ENCODE results near the gene ATP2C2. TPM values are rescaled to one million over a fixed set of nuclear protein-coding genes. Genes with fewer than 3 reads are reported as not detected.

ATP2C2 gene
- total and polyA plus RNA-seq, 2 donors (not counting 1 experiment from before 2014, with no cell fraction given): not detected

GRCh38 chr16:84451781-84452180, 83.4 kb downstream of the ATP2C2 start:
- ChIA-PET POLR2A (no interaction called here), CTCF (no interaction called here)
- intact Hi-C loops (cut with micrococcal nuclease): no loop called here
- no peak for DNase-seq
- Mint-ChIP-seq H3K9me3 (ENCODE audit: insufficient read depth) (peaks cover 2% of the 10 kb centered on the region), H3K4me3 (no peak overlapping the region), H3K27me3 (peaks cover 3% of the 10 kb centered on the region), H3K4me1 (no peaks in the 10 kb centered on the region), H3K27ac (no peak overlapping the region)
- Histone ChIP-seq H3K9ac (ENCODE audit: low read length) (no peak overlapping the region), H4K20me1 (ENCODE audit: control insufficient read depth, insufficient read depth, low read length, poor library complexity, severe bottlenecking) (no peaks in the 10 kb centered on the region), H3K27ac (ENCODE audit: low read length in 2 of 2) (no peak overlapping the region), H3K4me1 (ENCODE audit: control insufficient read depth in 2 of 2, insufficient read depth in 2 of 2, low read length in 2 of 2) (no peaks in the 10 kb centered on the region), H3K36me3 (replicated peaks in 1 of 2; ENCODE audit: control extremely low read depth in 1 of 2, control insufficient read depth in 1 of 2, extremely low read depth in 1 of 2, insufficient read depth in 2 of 2, low read length in 1 of 2) (no peaks in the 10 kb centered on the region), H3K4me2 (replicated peaks; ENCODE audit: low read depth, low read length, poor library complexity, severe bottlenecking) (no peak overlapping the region), H3K4me3 (ENCODE audit: control extremely low read depth in 1 of 5, extremely low read depth in 1 of 5, insufficient read depth in 1 of 5, low read depth in 2 of 5, low read length in 4 of 5) (no peak overlapping the region), H3K27me3 (replicated peaks in 1 of 4; ENCODE audit: control extremely low read depth in 1 of 4, control insufficient read depth in 3 of 4, insufficient read depth in 4 of 4, low read length in 3 of 4) (peaks cover 0 to 7% (median 1%) of the 10 kb centered on the region in 4 experiments), H2AFZ (ENCODE audit: insufficient read depth, low read depth, low read length, poor library complexity, severe bottlenecking) (no peak overlapping the region), H3K9me3 (ENCODE audit: control extremely low read depth in 1 of 3, control insufficient read depth in 2 of 3, insufficient read depth in 1 of 3, low read length in 2 of 3) (peaks cover 0 to 22% (median 0%) of the 10 kb centered on the region in 3 donors), H3K79me2 (ENCODE audit: control insufficient read depth, insufficient read depth, low read length) (no peaks in the 10 kb centered on the region)
- ATAC-seq (ENCODE audit: low read depth): no peak
- no peak for TF ChIP-seq EZH2 (IDR thresholded peaks at IDR 0.05; ENCODE audit: borderline replicate concordance, insufficient read depth, low read depth, low read length, poor library complexity, severe bottlenecking)
- TF ChIP-seq, protein P1, sequence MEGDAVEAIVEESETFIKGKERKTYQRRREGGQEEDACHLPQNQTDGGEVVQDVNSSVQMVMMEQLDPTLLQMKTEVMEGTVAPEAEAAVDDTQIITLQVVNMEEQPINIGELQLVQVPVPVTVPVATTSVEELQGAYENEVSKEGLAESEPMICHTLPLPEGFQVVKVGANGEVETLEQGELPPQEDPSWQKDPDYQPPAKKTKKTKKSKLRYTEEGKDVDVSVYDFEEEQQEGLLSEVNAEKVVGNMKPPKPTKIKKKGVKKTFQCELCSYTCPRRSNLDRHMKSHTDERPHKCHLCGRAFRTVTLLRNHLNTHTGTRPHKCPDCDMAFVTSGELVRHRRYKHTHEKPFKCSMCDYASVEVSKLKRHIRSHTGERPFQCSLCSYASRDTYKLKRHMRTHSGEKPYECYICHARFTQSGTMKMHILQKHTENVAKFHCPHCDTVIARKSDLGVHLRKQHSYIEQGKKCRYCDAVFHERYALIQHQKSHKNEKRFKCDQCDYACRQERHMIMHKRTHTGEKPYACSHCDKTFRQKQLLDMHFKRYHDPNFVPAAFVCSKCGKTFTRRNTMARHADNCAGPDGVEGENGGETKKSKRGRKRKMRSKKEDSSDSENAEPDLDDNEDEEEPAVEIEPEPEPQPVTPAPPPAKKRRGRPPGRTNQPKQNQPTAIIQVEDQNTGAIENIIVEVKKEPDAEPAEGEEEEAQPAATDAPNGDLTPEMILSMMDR (IDR thresholded peaks at IDR 0.05): no peak
- 88% methylated on average over 13 of the region's 17 CpGs for WGBS (ENCODE audit: insufficient coverage)

DNA sequence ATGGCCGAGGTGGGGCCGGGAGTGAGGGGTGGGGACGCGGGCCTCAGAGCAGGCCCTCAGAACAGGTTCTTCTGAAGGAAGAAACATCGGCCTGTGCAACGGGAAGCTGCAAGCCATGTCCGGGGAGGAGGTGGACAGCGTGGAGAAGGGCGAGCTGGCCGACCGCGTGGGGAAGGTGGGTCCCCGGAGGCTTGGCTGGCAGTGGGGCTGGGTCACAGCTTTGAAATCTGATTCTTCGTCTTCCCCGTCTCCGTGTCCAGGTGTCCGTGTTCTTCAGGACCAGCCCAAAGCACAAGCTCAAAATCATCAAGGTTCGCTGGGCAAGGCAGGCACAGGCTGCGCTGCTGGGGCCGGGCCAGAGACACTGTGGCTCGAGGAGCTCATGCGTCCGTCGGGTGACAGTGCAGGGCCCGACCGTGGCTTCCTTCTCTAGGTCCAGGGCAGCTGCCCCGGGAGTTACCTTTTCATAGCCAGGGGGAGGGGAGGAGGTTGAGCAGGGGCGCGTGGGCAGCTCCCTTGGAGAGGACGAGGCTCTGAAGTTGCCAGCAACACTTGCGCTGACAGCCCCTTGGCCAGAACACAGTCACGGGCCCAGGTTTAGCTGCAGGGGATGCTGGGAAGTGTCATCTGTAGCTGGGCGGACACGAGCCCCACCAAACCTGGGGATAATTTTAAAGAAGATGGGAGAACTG, 84.9 kb downstream of the ATP2C2 start:
- H3K4me3 ChIP-seq (ENCODE audit: control extremely low read depth in 1 of 5, extremely low read depth in 1 of 5, insufficient read depth in 1 of 5, low read depth in 2 of 5, low read length in 4 of 5): no peak overlapping the region
- H3K27me3 Mint-ChIP-seq: peaks cover 3% of the 10 kb centered on the region
- DNase-seq (no peak), ATAC-seq (ENCODE audit: low read depth) (no peak)
- peaks cover 0 to 22% (median 0%) of the 10 kb centered on the region in 3 donors for H3K9me3 ChIP-seq (ENCODE audit: control extremely low read depth in 1 of 3, control insufficient read depth in 2 of 3, insufficient read depth in 1 of 3, low read length in 2 of 3)
- H3K4me1 ChIP-seq (ENCODE audit: control insufficient read depth in 2 of 2, insufficient read depth in 2 of 2, low read length in 2 of 2): no peaks in the 10 kb centered on the region
- H3K9me3 Mint-ChIP-seq (ENCODE audit: insufficient read depth): peaks cover 2% of the 10 kb centered on the region
- no peaks in the 10 kb centered on the region for H3K4me1 Mint-ChIP-seq
- TF ChIP-seq EZH2 (IDR thresholded peaks at IDR 0.05; ENCODE audit: borderline replicate concordance, insufficient read depth, low read depth, low read length, poor library complexity, severe bottlenecking): no peak
- TF ChIP-seq, protein P1 (IDR thresholded peaks at IDR 0.05): no peak
- H3K27ac Mint-ChIP-seq: no peak overlapping the region
- no peaks in the 10 kb centered on the region for H3K79me2 ChIP-seq (ENCODE audit: control insufficient read depth, insufficient read depth, low read length)
- no peak overlapping the region for H3K4me2 ChIP-seq (replicated peaks; ENCODE audit: low read depth, low read length, poor library complexity, severe bottlenecking)
- H3K9ac ChIP-seq (ENCODE audit: low read length): no peak overlapping the region
- WGBS (ENCODE audit: insufficient coverage): 92% methylated on average over 33 of the region's 34 CpGs
- POLR2A ChIA-PET: no interaction called here
- H3K27me3 ChIP-seq (replicated peaks in 1 of 4; ENCODE audit: control extremely low read depth in 1 of 4, control insufficient read depth in 3 of 4, insufficient read depth in 4 of 4, low read length in 3 of 4): peaks cover 0 to 5% (median 1%) of the 10 kb centered on the region in 4 experiments
- intact Hi-C loops (cut with micrococcal nuclease): no loop called here
- CTCF ChIA-PET: interaction anchor here (0.6 kb wide), 1 partner anchor 11 kb away, joined by 3 read pairs; no protein-coding TSS in a partner anchor
- no peak overlapping the region for H3K27ac ChIP-seq (ENCODE audit: low read length in 2 of 2)
- no peaks in the 10 kb centered on the region for H3K36me3 ChIP-seq (replicated peaks in 1 of 2; ENCODE audit: control extremely low read depth in 1 of 2, control insufficient read depth in 1 of 2, extremely low read depth in 1 of 2, insufficient read depth in 2 of 2, low read length in 1 of 2)
- H4K20me1 ChIP-seq (ENCODE audit: control insufficient read depth, insufficient read depth, low read length, poor library complexity, severe bottlenecking): no peaks in the 10 kb centered on the region
- no peak overlapping the region for H2AFZ ChIP-seq (ENCODE audit: insufficient read depth, low read depth, low read length, poor library complexity, severe bottlenecking)
- H3K4me3 Mint-ChIP-seq: no peak overlapping the region

Measured in B cell (primary cell).